Sigmoid colon (tissue), 7 donors: ENCODE data around the gene SWSAP1. TPM values are rescaled to one million over a fixed set of nuclear protein-coding genes. Genes with fewer than 3 reads are reported as not detected.

Experiments
- DNase-seq: peaks from one replicate; pipeline ENCODE4 v3.0.0-alpha.2; 2019
- H3K27ac ChIP-seq, 4 donors: fragments of 200-600 bp; sonication (generic); one replicate each; pipeline ENCODE4 v1.5.1; 2016 to 2019; ENCODE audit warnings: mild to moderate bottlenecking in 1 of 4
- H3K27me3 ChIP-seq, 3 donors: fragments of 200-600 bp; sonication (generic); one replicate each; pipeline ENCODE4 v1.5.1; 2019; ENCODE audit warnings: mild to moderate bottlenecking in 1 of 3
- H3K36me3 ChIP-seq, 4 donors: fragments of 200-600 bp; sonication (generic); one replicate each; pipeline ENCODE4 v1.5.1; 2016 to 2019
- H3K4me1 ChIP-seq, 4 donors: fragments of 200-600 bp; sonication (generic); one replicate each; pipeline ENCODE4 v1.5.1; 2017 to 2019
- H3K4me3 ChIP-seq, 4 donors: fragments of 200-600 bp; sonication (generic); one replicate each; pipeline ENCODE4 v1.5.1; 2017 to 2019; ENCODE audit warnings: mild to moderate bottlenecking in 2 of 4, moderate library complexity in 1 of 4
- H3K9me3 ChIP-seq, 4 donors: fragments of 200-600 bp in 3 of 4; sonication (generic) in 3 of 4; one replicate each; pipeline versions ENCODE4 v1.5.1 to v1.6.1; 2013 to 2019
- CTCF ChIP-seq, 4 experiments: fragments of 450-650 bp in 3 of 4; fragments of 200-600 bp in 1 of 4; IDR thresholded peaks; one replicate each; pipeline ENCODE4 v1.5.1; 2016 to 2019; ENCODE audit warnings: antibody characterized with exemption in 4 of 4, mild to moderate bottlenecking in 3 of 4, moderate library complexity in 2 of 4
- EP300 ChIP-seq, 4 donors: sonication (generic); formaldehyde crosslinking; IDR thresholded peaks; one replicate each; pipeline ENCODE4 v1.6.1; 2017; ENCODE audit warnings: antibody characterized with exemption in 4 of 4
- POLR2A ChIP-seq, 2 donors: fragments of 450-650 bp; IDR thresholded peaks; one replicate each; pipeline ENCODE4 v1.6.1; 2016; ENCODE audit warnings: antibody characterized with exemption in 2 of 2, mild to moderate bottlenecking in 2 of 2, moderate library complexity in 2 of 2
- POLR2AphosphoS5 ChIP-seq, 4 donors: sonication (generic); formaldehyde crosslinking; IDR thresholded peaks; one replicate each; pipeline ENCODE4 v1.6.1; 2017; ENCODE audit warnings: antibody characterized with exemption in 4 of 4
- WGBS, 2 donors: extraction: QIAGEN DNeasy Blood & Tissue Kit; methylation state at CpG; one replicate each; pipeline ENCODE4 v1.1.7; 2013; 5-methylcytosine and 5-hydroxymethylcytosine counted together
- intact Hi-C: fragments of 100-400 bp; cut with DNase I; formaldehyde crosslinking; loops from one replicate; pipeline ENCODE4 v1.15.1; 2023
- polyA plus RNA-seq, 3 donors: library from polyadenylated mRNA; stranded (reverse); fragments of 200-250 nt; gene quantifications; one replicate each; pipeline ENCODE4 v1.2.3, GENCODE V29; 2013
- total RNA-seq, 4 donors: library from RNA; depleted of rRNA; stranded (reverse); fragments of >200 nt; gene quantifications; one replicate each; pipeline ENCODE4 v1.1.0, GENCODE V29; 2016
- donor health status: healthy with polysubstance abuse.
- donor health status: Bipolar disorder and iron deficiency.
- donor health status: healthy.

Gene SWSAP1
- total and polyA plus RNA-seq, 7 donors = 0.71 to 4.3 (median 1.8) TPM

- H3K27me3 ChIP-seq = peaks cover 13 to 34% (median 23%) of the 10 kb centered on the region in 3 donors
Measured at GRCh38 chr19:11414544-11414943, 40.1 kb downstream of the SWSAP1 start.

GRCh38 chr19:11416346-11417052 is 42.0 kb downstream of the SWSAP1 start:
- H3K4me3 ChIP-seq = no peak overlapping the region
- intact Hi-C loops = no loop called here
- DNase-seq = no peak
- H3K27me3 ChIP-seq = peaks cover 27 to 54% (median 36%) of the 10 kb centered on the region in 3 donors
- H3K4me1 ChIP-seq = peaks cover 0 to 28% (median 21%) of the 10 kb centered on the region in 4 donors
- no peak overlapping the region for H3K27ac ChIP-seq
- no peak for TF ChIP-seq EP300 (IDR thresholded peaks at IDR 0.05)
- no peak for TF ChIP-seq POLR2AphosphoS5 (IDR thresholded peaks at IDR 0.05)
- TF ChIP-seq CTCF (IDR thresholded peaks at IDR 0.05) = no peak
- no peak for TF ChIP-seq POLR2A (IDR thresholded peaks at IDR 0.05)
- H3K36me3 ChIP-seq = no peaks in the 10 kb centered on the region
- no peaks in the 10 kb centered on the region for H3K9me3 ChIP-seq
- 89 to 94% methylated on average over 17 of the region's 17 CpGs for WGBS, 2 donors

More at GRCh38 chr19:11414544-11414943, 40.1 kb downstream of the SWSAP1 start:
- DNase-seq = no peak
- intact Hi-C loops = no loop called here
- no peak overlapping the region for H3K4me3 ChIP-seq
- no peak overlapping the region for H3K27ac ChIP-seq
- H3K36me3 ChIP-seq = no peaks in the 10 kb centered on the region
- TF ChIP-seq POLR2A (IDR thresholded peaks at IDR 0.05) (no peak), EP300 (IDR thresholded peaks at IDR 0.05) (no peak), CTCF (IDR thresholded peaks at IDR 0.05) (no peak), POLR2AphosphoS5 (IDR thresholded peaks at IDR 0.05) (no peak)
- H3K9me3 ChIP-seq = no peaks in the 10 kb centered on the region
- WGBS, 2 donors = 93 to 97% methylated on average over 2 of the region's 2 CpGs
- H3K4me1 ChIP-seq = peaks cover 0 to 13% (median 9%) of the 10 kb centered on the region in 4 donors

GRCh38 chr19:11418094-11418548 is 43.7 kb downstream of the SWSAP1 start:
- Histone ChIP-seq H3K4me1 (peaks cover 0 to 41% (median 33%) of the 10 kb centered on the region in 4 donors), H3K36me3 (no peaks in the 10 kb centered on the region), H3K27me3 (peaks cover 41 to 70% (median 51%) of the 10 kb centered on the region in 3 donors), H3K4me3 (peak overlapping the region in 2 of 4 donors; percentile 36 to 38), H3K27ac (no peak overlapping the region), H3K9me3 (no peaks in the 10 kb centered on the region)
- DNase-seq = no peak
- 5 to 7% methylated on average over 14 to 15 of the region's 16 CpGs for WGBS, 2 donors
- intact Hi-C loops = no loop called here
- no peak for TF ChIP-seq POLR2AphosphoS5 (IDR thresholded peaks at IDR 0.05)
- TF ChIP-seq POLR2A (IDR thresholded peaks at IDR 0.05) = no peak
- no peak for TF ChIP-seq CTCF (IDR thresholded peaks at IDR 0.05)
- no peak for TF ChIP-seq EP300 (IDR thresholded peaks at IDR 0.05)

GRCh38 chr19:11418549-11419506 is 44.4 kb downstream of the SWSAP1 start, which contains the start of gene RGL3:
Gene RGL3 (minus strand): TSS chr19:11419314. CDS start chr19:11419278, 36 bp downstream.
- peaks cover 0 to 41% (median 33%) of the 10 kb centered on the region in 4 donors for H3K4me1 ChIP-seq
- no peaks in the 10 kb centered on the region for H3K9me3 ChIP-seq
- no peak for DNase-seq
- no peaks in the 10 kb centered on the region for H3K36me3 ChIP-seq
- H3K4me3 ChIP-seq = peak within 1 kb of the TSS in 3 of 4 donors; percentile 28 to 38 (median 36)
- H3K27me3 ChIP-seq = peaks cover 43 to 77% (median 58%) of the 10 kb centered on the region in 3 donors
- 2 to 4% methylated on average over 72 of the region's 72 CpGs for WGBS, 2 donors
- peak within 1 kb of the TSS in 1 of 4 donors; percentile 31 for H3K27ac ChIP-seq
- TF ChIP-seq POLR2A (IDR thresholded peaks at IDR 0.05) = no peak
- intact Hi-C loops = no loop called here
